HuH-7.5 (cell line): Measurements from ENCODE around the gene TTC9.
"Not testable (repeated sequence)": the region's sequence is repeated elsewhere in the genome, so short reads cannot be mapped to it uniquely, and the experiment has no call there.

Experiments
- DNase-seq: peaks from one replicate; pipeline ENCODE4 v3.0.0; 2011; ENCODE audit warnings: low spot score

Gene TTC9

GRCh38 chr14:70680748-70681147 is 39.0 kb downstream of the TTC9 start:
- DNase-seq, result no peak

DNA sequence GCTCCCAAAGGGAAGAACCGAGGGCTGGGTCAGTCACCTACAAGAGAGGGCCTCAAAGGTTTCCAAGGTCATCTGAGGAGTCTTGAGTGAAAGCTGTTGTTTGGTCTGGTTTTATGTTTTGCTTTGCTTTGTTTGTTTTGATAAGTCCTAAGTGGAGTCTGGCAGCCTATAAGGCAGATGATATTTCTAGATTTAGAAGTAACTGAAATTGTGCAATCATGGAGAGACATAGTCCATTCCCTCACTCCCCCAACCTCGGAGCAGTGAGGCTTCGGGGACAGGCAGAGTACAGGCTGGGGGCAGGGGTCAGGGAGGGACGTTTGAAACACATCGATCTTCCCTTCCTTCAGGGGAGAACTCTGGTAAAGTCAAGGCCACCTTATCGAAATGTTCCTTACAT is 42.3 kb downstream of the TTC9 start:
- DNase-seq, result no peak

- no peak for DNase-seq
Observed at GRCh38 chr14:70685474-70686197, 43.9 kb downstream of the TTC9 start.

DNA sequence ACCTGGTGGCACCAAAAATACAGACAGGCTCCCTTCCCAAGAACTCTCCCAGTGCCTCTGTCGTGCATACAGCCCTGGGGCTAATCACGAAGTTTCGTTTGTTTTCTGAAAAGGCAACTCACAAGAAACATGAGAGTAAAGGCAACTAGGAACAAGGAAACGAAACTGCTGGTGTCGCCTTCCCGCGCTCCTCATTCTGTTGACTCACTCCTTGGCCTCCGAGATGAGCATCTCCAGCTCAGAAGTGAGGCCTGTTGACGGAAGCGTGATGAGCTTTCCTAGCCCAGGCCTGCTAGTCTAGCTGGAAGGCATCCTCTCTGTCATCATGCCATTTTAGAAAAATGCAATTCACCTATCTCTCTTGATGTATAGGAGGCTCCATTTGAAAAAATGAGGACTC is 50.5 kb downstream of the TTC9 start:
- no peak for DNase-seq

GRCh38 chr14:70696026-70696425 is 54.3 kb downstream of the TTC9 start:
- DNase-seq, result no peak

- no peak for DNase-seq
Observed at GRCh38 chr14:70697701-70698100, 56.0 kb downstream of the TTC9 start.

GRCh38 chr14:70698288-70698687 is 56.6 kb downstream of the TTC9 start:
- DNase-seq, result no peak

DNA sequence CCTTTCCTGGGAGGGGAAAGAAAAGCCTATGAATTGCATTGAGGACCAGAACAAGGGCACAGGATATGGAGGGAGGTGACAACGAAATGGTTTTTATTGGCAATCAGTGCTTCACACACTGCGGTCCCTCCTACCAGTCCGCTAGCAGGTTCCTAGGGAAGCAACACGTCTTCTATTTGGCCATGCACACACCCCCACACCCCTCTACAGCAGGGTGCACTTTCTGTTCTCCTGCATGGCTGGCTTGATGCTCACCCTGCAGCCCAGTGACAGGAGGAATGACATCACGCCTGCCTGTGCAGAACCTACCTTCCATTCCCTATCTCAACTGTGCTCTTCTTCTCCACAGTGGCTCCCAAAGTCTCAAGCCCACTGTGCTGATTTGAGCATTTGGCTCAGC is 57.9 kb downstream of the TTC9 start:
- DNase-seq, result no peak

DNA sequence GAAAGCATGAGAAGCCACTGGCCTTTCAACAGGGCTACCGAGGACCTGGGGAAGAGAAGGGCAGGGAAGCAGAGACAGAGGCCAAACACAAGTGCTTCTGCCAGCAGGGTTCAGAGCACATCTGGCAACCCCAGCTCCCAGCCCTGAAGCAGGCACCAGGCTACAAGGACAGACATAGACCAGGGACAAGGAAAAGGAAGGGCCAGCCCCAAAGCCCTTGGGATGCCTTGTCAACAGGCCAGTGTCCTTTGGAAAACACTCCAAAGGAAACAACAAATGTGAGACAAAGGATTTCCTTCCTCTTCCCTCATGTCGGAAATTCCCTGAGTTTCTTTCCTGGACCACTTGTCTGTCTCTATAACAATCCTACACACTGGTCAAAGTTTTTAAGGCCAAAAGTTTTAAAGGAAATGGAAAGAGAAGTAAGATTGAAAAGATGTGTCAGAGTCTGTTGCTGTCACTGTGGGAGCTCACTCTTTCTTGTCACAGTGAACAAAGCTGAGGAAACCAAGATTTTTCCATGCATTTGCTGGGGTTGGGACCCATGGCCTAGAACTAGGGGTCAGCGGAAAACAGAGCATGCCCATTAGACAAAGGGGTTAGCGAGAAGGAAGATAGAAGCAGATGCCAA is 59.4 kb downstream of the TTC9 start:
- DNase-seq, result no peak

- DNase-seq, result no peak
Observed at GRCh38 chr14:70701610-70702009, 59.9 kb downstream of the TTC9 start.

- DNase-seq, result no peak
Observed at GRCh38 chr14:70702161-70702560, 60.4 kb downstream of the TTC9 start.

DNA sequence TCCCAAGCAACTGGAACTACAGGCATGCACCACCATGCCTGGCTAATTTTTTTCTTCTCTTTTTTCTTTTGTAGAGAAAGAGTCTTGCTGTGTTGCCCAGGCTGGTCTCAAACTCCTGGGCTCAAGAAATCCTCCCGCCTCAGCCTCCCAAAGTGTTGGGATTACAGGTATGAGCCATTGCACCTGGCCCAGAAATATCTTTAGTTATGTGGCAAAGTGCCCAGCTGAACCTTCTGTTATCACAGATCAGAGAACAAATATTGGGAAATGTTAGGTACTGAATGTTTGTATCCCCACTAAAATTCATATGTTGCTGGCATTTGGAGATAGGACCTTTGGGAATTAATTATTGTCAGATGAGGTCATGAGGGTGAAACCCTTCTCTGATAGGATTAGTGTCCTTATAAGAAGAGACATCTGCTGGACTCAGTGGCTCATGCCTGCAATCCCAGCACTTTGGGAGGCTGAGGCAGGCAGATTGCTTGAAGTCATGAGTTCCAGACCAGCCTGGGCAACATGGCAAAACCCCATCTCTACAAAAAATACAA is 62.0 kb downstream of the TTC9 start:
- DNase-seq, result not testable (repeated sequence)

GRCh38 chr14:70704960-70705359 is 63.2 kb downstream of the TTC9 start:
- DNase-seq, result no peak

DNA sequence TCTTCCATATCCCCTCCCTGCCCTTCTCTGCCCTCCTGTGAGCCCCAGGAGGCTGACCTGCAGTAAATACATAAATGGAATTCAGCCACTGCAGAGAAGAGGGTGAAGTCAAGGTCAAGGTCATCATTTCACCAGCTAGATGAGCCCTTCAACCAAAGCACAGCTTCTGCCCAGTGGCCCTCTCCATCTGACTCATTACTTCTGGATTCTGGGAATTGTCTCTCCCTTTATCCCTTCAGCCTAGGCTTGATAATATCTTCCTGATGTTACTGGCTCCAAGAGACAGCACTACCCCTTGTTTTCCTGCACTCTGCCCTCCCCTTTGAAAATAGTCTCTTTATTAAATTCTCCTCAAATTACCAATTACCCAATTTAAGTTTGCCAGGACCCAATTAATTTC is 64.5 kb downstream of the TTC9 start:
- DNase-seq, result no peak

DNA sequence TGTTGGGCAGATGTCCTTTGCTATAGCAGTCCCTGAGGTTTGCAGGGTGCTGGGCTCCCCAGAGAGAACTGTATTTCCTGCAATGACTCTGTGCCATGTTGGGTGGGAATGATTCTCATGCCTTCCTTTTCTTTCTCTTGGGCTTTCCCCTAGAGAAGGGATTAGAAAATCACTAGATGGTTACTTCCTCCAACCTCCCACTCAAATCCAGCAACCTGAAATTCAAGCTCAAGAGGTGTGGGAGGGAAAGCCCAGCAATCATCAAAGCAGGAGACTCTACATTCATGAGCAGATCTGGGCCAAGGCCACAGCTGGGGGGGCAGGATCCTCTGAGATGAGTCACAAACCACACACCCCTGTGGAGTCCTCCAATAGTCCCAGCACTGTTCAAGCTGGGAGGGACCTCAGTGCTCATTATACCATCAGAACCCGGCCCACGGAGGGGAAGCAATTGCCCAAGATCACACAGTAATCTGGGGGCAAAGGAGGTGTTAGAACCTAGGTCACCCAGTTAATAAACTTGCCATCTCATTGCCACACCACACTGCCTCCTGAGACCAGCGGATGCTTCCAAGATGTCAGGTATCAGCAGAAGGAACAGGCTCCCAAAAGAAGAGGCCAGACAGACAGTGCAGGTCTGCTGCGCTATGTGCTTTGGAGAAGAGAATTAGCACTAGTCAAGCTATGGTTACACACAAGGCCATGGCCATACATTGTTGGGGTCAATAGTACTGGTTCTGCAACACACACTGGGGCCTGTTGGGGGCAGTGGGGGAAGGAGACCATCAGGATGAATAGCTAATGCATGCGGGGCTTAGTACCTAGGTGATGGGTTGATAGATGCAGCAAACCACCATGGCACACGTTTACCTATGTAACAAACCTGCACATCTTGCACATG is 65.7 kb downstream of the TTC9 start:
- no peak for DNase-seq

GRCh38 chr14:70708717-70709570 is 67.2 kb downstream of the TTC9 start:
- DNase-seq, result no peak

DNA sequence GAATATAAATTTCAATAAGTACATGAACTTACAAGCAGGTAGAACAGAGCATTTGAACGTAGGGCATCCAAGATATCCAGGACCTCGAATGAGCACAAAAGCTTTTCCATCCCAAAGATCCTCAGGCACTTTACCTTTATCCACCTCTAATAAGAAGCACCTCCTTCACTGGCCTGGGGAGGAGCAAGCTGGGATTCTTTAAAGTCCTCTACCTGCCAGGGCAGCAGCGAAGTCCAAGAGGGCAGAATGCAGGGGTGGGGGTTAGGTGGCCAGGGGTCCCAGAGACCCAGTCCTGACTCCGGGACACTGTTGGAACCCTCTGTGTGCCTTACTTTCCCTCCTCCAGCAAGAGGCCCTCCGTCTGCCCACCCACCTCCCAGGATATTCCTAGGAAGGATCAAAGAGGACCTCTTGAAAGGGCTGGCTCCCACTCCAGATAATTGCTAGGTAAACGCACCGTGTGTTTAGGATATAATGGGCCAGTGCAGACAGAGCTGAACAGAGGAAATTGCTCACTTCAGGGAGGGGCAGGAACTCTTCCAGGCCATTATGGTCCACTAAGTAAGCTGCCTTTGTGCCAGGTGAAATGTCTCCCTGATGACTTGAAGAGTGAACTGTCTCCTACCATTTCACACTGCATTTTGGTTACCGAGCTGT is 68.1 kb downstream of the TTC9 start:
- DNase-seq, result no peak

DNA sequence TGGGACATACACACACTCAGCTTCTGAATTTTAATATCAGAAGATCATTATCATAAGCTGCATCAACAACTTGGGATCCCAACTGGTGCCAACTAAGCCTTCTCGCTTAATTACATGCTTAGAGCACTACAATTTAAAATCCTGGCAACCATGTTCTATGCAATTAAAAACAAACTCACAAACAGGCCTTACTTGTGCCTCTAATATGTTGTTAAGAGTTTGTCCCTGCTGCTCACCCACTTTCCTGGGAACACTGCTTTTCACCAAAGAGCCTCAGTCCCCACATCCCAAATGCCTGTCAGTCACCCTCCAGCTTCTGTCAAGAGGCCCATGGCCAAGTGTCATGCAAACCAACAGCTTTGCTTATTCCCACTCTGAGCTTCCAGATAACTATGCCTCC is 69.7 kb downstream of the TTC9 start:
- no peak for DNase-seq

- DNase-seq, result no peak
Observed at GRCh38 chr14:70713096-70713495, 71.4 kb downstream of the TTC9 start.

GRCh38 chr14:70713511-70713916 is 71.8 kb downstream of the TTC9 start:
- DNase-seq, result no peak

DNA sequence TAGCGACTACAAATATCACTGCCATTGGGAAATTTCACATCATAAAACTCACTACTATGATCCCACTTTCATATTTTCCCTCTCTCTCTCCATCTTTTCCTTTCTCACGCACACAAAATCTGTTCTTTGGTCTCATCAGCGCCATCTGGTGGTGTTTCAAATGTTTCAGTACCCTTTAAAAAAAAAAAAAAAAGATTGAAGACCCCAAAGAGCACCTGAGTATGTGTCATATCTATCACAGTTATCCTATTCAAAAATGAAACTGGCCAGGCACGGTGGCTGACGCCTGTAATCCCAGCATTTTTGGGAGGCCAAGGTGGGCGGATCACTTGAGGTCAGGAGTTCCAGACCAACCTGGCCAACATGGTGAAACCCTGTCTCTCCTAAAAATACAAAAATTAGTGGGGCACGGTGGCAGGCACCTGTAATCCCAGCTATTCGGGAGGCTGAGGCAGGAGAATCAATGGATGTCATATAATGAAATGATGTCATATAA is 72.4 kb downstream of the TTC9 start:
- DNase-seq, result no peak
